HFF-Myc (cell line): Measurements from ENCODE around the gene AHCY.

ENCODE experiments used
- DNase-seq: peaks from one replicate; pipeline ENCODE4 v3.0.0-alpha.2; 2011; ENCODE audit warnings: low read depth; ENCODE audit errors: extremely low read depth
- H3K4me3 ChIP-seq: replicated peaks from 2 replicates; pipeline ENCODE4 v1.5.1; 2011; ENCODE audit warnings: low read depth, mild to moderate bottlenecking, control low read depth, low read length
- CTCF ChIP-seq: IDR thresholded peaks from 2 replicates; pipeline ENCODE4 v1.5.1; 2012; ENCODE audit warnings: mild to moderate bottlenecking, low read depth, low read length, control low read depth; ENCODE audit errors: missing control alignments

AHCY gene

GRCh38 chr20:34282041-34282440, 21.1 kb downstream of the AHCY start:
- no peak for DNase-seq
- no peak overlapping the region for H3K4me3 ChIP-seq
- no peak for TF ChIP-seq CTCF

- H3K4me3 ChIP-seq = no peak overlapping the region
- no peak for DNase-seq
- TF ChIP-seq CTCF = no peak
Measured at GRCh38 chr20:34281177-34281576, 22.0 kb downstream of the AHCY start.

DNA sequence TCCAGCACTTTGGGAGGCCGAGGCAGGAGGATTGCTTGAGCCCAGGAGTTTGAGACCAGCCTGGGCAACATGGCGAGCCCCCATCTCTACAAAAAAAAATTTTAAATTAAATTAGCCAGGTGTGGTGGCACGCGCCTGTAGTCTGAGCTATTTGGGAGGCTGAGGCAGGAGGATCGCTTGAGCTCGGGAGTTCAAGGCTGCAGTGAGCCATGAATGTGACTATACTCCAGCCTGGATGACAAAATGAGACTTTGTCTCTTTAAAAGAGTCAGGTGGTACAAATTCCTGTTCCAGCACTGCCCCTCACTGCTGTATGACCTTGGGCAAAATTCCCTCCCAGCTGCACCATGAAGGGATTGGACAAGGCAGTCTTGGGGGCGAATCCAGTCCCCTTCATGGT, 28.5 kb downstream of the AHCY start:
- TF ChIP-seq CTCF = no peak
- no peak for DNase-seq
- H3K4me3 ChIP-seq = no peak overlapping the region

- TF ChIP-seq CTCF = no peak
- H3K4me3 ChIP-seq = no peak overlapping the region
- DNase-seq = no peak
Measured at GRCh38 chr20:34271956-34272355, 31.2 kb downstream of the AHCY start.

DNA sequence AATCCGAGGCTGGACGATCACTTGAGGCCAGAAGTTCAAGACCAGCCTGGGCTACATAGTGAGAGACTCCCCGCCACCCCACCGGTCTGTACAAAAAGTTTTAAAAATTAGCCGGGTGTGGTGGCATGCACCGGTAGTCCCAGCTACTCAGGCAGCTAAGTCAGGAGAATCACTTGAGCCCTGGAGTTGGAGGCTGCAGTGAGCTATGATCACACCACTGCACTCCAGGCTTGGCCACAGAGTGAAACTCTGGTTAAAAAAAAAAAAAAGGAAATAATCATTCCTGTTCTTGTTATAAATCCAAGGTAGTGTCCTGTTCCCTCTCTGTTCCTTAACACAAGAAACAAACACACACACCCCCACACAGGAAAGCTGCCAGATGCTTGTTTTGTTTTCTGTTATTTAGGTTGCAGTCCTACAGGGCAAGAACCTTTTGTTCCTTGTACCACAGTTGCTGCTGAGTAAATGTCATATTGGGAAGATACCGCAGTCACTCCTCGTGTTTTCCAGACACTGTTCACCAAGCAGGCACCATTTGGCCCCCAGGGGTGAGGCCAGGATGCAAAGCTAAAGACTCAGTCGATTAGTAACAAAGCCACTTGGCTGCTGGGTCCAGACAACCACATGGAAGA, 33.0 kb downstream of the AHCY start:
- peak; percentile 38 for DNase-seq
- TF ChIP-seq CTCF = no peak

DNA sequence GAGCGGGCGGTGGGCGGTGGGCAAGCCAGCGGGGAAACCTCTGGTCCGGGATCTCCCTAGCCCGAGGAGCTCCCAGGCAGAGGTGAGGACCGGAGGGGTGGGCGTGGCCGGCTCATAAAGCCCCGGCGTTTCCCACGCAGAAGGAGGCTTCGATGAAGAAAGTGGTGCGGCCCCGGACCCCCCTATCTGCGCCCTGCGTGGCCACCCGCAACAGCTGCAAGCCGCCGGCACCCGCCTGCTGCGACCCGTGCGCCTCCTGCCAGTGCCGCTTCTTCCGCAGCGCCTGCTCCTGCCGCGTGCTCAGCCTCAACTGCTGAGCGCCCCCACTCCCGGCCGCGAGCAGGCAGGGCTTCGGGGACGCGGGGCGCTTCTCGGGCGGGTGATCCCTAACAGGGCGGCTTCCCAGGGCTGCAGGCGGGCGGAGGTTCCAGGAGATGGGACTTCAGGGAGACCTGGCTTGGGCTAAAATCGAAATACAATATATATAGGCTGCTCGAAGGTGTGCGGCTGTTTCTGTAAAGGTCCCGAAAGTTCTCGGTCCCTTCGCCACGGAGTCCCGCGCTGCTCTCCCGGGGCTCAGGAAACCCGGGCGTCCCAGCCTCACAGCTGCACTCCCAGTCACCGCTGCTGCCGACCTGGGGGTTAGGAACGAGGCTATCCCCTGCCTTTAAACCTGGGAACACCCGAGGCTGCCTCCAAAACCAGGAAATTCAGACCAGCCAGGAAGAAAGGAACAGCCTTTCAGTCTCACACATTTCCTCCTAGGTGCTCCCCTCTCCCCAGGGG, 34.1 kb downstream of the AHCY start:
- TF ChIP-seq CTCF = peak; percentile 2
- no peak for DNase-seq
- H3K4me3 ChIP-seq = peak overlapping the region; percentile 29

More for the DNA sequence above, 33.0 kb downstream of the AHCY start:
- no peak overlapping the region for H3K4me3 ChIP-seq
